HG03103 (cell line): ENCODE measurements around the gene AGT.
"Not testable (repeated sequence)": the region's sequence is repeated elsewhere in the genome, so short reads cannot be mapped to it uniquely, and the experiment has no call there.

Experiments used
- ATAC-seq: cut with Tn5 transposase; IDR thresholded peaks from one replicate; pipeline ENCODE4 v1.9.1; 2021; ENCODE audit warnings: low read depth; ENCODE audit not compliant: unreplicated experiment

Gene AGT

DNA sequence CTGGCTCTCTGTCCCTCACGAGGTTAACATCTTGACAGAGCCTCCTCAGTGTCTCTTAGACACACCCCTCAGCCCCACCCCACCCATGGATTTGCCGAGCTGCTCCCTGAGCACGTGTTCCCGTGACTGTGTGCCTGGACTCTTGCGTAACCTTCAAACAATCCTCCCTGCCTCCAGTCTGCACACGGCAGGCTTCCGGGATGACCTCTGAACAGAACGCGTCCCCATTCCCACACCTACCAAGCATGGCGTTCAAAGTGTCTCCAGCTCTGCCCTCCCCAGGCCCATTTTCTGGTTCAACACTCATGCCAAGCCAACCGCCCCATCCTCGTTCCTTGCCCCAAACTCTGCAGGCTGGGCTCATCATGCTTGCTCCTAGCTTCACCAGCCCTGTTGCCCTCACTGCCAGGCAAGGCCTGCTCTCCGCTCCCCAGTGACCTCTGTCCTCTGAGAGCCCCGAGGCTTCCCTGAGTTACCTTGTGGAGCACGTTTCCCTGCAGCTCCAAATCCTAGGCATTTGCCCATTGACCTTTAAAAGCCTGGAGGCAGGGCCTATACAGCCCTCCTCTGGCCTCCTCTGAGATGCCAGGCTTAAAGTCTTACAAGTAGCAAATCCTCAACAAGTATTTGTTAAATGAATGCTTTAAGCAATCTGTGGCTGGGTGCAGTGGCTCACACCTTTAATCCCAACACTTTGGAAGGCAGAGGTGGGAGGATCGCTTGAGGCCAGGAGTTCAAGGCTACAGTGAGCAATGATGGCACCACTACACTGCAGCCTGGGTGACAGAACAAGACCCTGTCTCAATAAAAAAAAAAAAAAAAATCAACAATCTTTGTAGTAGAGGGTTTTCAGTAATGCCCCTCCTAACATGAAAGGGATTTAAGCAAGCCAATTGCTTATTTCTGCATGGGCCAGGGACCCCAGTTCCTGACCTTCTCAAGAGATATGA, 5.0 kb downstream of the AGT start:
- no peak for ATAC-seq

DNA sequence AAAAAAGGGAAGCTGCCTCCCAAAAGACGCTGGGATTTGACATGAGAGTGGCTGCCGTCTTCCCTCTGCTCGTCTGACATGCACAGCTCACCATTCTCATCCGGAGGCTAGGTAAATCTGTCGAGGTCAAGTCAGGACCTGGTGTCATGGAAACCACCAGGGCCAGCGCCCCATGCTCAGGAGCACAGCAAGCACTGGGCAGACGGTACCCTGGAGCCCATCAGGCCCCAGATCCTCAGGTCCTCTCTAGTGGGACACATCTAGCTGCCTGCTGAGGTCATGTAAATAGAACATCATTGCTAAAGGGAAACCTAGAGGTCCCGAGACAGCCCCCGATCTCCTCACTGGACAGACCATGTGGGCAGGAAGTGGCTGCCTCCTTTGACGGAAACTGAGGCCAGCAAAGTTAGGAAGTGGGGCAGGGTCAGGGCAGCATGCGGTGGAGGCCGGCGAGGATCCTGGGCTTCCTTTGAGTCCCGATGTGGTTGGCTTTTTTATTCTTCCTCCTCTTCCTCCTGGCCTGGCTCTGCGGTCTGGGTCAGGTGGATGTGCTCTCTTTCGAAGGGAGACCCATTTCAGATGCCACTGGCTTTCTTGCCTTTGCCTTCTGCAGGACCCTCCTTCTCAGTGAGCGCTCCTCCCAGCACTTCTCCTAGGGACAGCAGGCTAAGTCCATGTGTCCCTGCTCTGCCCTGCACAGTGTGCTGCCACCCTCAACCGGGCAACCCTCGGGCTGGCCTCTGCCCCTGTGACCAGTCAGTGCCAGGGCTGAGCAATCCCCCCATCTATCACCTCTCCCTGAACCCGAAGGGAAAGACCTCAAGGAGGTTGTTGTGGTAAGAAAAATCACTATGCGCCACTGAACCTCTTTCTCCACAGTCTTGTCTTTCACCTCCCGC, 5.9 kb downstream of the AGT start:
- ATAC-seq = no peak

DNA sequence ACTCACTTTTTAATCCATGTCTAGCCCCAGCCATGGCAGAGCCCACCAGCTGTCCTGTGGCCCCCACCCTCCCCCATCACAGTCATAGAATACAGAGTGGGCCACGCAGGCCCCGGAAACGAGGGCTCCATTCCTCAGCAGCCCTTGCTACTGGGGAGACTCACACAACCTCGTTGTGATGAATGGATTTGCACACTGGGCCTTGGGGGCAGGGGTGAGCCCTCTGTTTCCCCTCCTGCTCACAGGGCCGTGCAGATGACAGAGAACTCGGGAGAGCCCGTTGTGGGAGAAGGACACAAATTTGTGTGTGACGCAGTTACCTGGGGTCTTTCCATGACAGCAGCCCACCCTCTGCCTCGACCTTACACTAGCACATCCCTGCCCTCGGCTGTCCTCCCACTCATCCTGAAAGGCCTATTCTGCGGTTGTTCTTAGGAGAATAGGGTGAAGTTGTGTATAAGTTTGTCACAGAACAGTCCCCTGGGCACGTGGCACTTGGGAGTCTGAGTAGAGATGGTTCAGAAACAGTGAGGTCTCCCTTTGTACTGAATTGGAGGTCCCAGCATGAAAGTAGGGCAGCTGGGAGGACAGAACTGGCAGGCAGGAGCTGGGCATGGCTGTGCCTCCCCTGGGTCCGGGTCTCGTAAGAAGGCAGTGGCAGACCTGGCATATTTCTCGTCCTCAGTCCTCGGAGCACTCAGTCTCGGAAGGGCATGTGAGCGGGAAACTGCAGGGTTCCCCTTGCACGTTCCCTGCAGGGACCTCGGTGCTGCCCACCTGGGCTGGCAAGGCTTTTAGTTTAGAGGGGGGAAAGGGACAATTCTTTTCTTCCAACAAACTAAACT, 6.8 kb downstream of the AGT start:
- ATAC-seq = no peak

DNA sequence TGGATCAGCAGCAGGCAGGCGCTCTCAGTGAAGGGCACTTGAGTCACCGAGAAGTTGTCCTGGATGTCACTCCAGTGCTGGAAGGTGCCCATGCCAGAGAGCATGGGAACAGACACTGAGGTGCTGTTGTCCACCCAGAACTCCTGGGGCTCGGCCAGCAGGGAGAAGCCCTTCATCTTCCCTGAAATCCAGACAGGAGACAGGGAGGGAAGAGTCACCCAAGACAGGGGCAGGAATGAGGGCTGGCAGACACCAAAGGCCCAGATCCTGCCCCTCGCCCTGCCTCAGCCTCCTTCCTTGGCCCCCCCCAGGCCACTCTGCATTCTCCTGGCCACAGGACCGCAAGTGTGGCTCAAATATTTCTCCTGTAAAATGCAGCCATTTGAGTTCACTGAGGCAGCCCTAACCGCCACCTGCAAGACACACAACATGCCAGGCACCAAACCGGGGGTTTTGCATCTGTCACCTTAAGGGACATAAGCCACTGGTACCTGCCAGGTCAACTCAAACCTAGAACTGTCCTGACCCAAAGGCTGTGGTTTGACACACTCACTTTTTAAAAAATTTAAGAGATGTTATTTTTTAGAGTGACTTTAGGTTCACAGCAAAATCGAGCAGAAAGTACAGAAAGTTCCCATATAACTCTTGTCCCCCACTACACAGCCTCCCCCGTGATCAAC, 7.8 kb downstream of the AGT start:
- no peak for ATAC-seq

DNA sequence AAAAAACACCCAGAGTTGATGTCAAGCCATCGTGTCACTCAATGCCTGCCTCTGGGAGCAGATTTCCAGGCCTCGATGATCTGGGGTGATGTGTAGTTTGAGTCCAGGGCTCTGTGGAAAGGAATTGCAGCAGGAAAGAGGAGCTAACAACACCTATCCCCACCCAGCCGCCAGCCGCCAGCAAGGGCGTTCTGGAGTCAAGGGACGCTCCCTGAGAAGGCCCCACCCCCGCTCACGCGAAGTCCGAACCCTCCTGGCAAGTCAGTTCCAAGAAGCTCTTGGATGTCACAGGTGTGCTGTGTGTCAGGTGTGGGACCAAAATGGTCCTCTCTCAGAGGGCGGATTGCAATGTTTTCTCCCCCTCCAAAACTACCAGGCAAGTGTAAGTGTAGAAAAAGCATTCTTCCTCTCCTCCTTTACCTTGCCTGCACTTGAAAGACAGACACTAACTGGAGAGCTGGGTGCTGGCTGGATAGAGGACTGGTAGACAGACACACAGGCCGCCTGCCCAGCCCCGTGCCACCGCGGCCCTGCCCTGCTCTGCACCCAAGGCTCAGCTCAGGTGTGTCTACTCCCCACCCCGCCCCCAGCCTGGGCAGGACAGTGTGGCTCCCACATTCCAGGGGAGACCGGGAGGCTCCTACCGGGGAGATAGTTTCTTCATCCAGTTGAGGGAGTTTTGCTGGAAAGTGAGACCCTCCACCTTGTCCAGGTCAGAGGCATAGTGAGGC, 8.5 kb downstream of the AGT start:
- ATAC-seq = no peak

DNA sequence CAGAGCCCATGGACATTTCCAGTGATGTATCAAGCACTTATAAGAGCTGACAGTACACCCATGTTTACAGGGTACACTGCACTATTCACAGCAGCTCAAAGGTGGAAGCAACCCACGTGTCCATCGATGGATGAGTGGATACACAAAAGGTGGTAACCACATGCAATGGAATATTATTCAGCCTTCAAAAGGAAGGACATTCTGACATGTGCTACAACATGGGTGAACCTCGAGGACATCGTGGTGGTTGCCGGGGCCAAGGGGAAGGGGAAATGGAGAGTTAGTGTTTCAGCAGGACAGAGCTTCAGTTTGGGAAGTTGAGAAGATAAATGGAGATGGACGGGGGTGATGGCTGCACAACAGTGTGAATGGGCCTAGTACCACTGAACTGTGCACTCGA, 9.1 kb downstream of the AGT start:
- no peak for ATAC-seq

DNA sequence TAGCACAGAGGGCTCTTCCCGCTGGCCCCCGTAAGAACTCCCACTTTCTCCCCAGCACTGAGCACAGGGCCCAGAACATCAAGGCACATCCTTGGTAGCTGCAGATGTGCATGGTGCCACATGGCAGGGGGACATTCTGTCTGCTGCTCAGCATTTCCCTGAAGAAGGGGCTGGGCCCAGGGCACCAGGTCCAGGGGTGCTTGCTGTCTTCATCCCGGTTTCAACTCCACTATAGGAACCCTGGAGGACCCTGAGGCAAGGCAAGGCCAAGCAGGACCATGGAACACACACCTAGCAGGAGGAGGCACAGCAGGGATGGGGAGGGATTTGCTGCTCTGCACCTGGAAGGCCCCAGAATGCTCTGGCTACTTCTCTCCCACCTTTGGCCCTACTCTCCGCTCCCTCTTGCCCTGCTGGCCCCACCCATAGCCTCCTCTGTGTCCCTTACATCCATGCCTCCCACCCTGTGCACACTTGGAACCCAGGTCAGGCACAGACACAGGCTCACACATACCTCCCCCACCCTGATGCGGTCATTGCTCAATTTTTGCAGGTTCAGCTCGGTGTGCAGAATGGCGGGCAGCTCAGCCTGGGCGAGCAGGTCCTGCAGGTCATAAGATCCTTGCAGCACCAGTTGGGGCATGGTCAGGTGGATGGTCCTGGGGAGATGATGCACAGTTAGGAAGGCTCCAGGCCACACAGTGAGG, 10.1 kb downstream of the AGT start:
- no peak for ATAC-seq

DNA sequence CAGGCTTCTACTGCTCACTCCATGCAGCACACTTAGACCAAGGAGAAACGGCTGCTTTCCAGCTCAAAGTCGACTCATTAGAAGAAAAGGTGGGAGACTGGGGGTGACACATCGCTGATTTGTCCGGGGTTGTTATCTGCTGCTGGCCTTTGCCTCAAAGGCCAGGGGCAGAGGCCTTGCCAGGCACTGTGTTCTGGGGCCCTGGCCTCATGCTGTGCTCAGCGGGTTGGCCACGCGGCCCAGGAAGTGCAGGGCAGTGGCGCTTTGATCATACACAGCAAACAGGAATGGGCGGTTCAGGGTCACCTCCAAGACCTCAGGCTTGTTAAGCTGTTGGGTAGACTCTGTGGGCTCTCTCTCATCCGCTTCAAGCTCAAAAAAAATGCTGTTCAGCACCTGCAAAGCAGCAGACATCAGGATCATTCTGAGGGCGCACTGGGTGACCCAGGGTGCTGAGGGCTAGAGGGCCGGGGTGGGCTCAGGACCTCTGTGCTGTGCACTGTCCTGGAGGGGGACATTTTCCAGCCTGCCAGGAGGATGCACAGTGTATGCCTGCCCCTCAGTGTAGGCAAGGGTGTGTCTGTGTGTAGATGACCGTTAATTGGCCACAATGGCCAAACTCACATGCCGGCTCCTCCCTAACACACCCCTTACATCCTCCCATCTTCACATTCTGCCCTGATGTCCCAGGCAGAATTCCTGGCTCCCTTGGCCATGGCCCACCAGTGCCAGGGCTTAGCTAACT, 10.8 kb downstream of the AGT start:
- no peak for ATAC-seq

DNA sequence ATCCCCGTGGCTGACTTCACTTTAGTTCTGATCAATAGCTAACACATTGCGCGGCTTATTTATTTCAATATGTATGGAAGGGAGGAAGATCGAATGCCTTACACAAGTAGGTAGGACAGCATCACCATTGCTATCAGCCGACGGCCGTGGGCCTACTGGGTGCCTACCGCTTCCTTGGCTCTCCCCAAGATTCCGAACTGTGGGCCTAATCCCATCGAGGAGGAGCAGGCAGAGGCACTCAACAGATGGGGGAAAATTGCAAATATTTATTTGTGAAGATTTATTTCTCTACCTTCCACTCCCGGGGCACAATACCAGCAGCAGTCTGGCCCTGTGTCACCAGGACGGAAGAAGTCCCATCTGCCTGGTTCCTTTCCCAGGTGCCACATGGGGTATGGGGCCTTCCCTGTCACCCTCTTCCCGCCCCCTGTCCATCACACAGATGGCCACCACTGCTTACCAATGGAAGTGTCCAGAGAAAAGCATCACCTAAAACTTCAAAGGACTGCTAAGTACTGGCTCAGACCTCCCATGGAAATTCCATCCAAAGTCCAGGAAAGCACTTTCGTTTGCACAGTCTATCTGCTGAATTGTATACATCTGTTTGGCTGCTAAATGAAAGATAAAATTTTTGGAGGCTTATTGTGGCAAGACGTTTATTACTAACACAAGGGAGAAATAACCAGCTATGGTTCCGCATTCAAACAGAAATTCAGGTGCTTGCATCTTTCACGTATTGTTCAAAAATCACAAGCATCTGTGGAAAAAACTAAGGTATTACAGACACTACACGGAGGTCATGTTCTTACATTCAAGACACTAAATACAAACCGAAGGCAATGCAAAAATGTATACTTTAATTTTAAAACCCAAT, 11.8 kb downstream of the AGT start:
- ATAC-seq = no peak

DNA sequence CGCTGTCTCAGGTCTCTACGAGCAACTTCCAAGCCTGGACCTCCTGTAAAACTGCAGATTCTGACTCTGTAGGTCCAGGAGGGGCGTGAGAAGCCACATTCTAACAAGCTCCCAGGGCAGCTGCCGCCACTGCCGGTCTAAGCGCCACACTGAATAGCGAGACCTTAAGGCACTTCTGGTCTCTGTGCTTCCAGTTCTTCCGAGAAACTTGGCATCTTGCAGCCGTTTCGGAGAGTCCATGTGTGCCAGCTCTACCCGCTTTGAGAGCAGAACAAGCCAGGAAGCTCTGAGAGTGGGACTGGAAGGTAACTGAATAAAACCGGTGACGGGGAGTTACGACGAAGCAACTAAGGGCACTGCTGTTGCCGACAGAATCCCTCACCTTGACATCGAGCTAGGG, 12.5 kb downstream of the AGT start:
- ATAC-seq = no peak

DNA sequence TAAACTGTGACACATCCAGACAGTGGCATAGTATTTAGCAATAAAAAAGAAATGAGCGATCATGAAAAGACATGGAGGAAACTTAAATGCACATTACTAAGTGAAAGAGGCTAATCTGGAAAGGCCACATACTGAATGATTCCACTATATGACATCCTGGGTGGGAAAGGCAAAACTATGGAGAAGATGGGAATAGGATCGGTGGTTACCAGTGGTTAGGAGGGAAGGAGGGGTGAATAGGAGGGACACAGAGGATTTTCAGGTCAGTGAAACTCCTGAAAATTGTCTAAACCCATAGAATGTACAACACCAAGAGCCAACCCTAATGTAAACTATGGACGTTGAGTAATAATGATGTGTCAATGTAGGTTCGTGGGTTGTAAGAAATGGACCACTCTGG, 13.8 kb downstream of the AGT start:
- no peak for ATAC-seq

DNA sequence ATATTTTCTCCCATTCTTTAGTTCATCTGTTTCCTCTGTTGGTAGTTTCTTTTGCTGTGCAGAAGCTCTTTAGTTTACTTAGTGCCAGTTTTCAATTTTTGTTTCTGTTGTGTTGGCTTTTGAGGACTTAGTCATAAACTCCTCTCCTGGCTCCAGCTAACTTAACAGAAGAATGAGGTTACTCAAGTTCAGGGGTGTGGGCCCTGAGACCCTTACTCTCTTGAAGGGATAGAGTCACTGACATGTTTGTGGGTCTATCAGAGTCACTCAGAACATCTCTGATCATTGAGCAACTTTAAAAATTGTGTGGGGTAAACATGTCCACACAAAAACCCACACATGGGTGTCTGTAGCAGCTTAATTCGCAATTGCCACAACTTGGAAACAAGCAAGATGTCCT, 14.2 kb downstream of the AGT start:
- no peak for ATAC-seq

DNA sequence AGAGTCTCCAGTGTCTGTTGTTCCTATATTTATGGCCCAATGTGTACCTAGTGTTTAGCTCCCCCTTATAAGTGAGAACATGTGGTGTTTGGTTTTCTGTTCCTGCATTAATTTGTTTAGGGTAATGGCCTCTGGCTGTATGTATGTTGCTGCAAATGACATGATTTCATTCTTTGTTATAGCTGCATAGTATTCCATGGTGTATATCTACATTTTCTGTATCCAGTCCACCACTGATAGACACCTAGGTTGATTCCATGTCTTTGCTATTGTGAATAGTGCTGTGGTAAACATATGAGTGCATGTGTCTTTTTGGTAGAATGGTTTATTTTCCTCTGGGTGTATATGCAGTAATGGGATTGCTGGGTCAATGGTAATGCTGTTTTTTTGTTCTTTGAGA, 15.0 kb downstream of the AGT start:
- not testable (repeated sequence) for ATAC-seq

DNA sequence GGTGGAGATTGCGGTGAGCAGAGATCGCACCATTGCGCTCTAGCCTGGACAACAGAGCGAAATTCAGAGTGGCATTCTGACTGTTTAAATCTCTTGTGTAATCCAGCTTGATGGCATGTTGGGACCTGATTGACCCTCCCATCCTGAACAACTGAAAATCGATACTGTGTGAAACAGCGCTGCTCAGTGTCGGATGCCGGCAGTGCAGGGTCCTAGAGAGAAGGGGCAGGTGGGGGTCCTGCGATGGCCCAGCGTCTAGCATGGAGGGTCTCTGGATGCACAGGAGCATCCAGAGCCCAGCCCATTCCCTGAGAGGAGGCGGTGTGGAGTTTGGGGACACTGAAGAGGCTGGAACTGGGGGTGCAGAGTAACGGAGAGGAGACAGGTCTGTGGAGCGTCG, 15.8 kb downstream of the AGT start:
- no peak for ATAC-seq

DNA sequence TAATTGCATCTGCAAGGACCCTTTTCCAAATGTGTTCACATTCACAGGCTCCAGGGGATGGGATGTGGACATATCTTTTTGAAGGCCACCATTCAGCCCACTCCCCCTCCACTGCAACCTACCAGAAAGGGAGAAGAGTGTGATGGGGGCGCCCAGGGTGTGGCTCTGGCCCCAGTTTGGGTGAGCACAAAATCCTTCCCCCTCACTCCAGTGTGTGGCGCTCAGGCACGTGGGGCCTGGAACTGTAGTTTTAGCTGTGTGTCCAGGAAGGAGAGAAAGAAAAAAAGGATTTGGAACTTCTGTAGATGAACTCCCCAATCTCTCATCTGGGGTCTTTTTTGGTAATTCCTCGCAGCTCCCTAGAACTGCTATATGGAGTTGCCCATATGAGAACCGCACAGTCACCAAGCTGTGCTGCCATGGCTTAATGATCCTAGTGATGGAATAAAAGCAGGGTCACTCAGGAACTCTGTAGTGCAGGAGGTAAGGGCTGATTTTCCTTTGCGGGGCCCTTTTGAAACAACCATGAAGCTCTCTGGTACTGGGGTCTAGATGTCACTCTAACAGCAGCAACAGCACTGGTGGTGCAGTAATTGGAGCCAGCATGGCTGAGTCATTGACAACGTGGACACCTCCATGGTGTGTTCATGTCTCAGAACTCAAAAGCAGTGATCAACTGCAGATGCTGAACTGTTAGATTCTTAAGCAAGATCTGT, 17.0 kb downstream of the AGT start:
- no peak for ATAC-seq

DNA sequence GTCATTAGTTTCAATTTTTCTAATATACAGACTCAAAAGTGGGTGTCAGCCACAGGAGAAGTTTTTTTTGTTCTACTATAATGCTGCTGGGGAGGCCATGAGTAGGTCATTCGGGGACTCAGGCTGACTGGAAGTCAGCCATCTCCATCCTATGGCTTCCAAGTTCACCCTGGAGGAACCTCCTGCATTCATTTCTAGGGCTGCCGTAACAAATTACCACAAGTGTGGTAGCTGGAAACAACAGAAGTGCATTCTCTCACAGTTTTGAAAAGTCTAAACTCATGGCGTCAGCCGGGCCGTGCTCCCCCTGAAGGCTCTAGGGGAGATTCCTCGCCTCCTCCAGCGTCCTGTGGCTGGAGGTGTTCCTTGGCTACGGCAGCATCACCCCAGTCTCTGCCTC, 17.7 kb downstream of the AGT start:
- ATAC-seq = no peak

DNA sequence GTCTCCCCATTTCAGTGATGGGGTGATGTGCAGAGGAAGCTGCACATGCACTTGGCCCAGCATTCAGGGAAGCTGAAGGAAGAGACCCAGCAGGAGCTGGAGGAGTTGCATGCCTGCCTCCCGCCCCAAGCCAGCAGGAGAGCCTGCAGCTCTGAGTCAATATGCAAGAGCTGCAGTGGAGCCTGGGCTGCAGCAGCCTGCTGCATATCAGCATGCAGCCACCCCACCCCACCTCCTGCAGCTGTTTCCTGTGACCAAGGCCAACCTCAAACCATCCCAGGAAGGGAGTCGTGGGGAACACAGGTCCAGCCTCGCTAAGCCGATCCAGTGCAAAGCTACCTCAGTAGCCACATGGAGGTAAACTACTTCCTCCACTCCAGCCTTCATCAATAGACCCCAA, 18.9 kb downstream of the AGT start:
- no peak for ATAC-seq
